Keratinocyte (primary cell): Measurements from ENCODE around the gene RNF166. TPM values are rescaled to one million over a fixed set of nuclear protein-coding genes. Genes with fewer than 3 reads are reported as not detected.

Source experiments
- DNase-seq: peaks from one replicate; pipeline ENCODE4 v3.0.0-alpha.2; 2011; ENCODE audit warnings: low read depth, missing footprints, low spot score
- FAIRE-seq: peaks from 2 replicates; lab custom pipeline; 2011; peaks lifted over from hg19 to GRCh38; lab: Jason Lieb, UNC
- H2AFZ ChIP-seq: 2 replicates; pipeline ENCODE4 v1.6.0; 2012; ENCODE audit warnings: low read length, control low read depth, inconsistent platforms; ENCODE audit not compliant: control insufficient read depth
- H3K27ac ChIP-seq: 2 replicates; pipeline ENCODE4 v1.5.1; 2011; ENCODE audit warnings: low read length; ENCODE audit not compliant: control insufficient read depth, insufficient read depth
- H3K27me3 ChIP-seq: 3 replicates; pipeline ENCODE4 v1.6.0; 2011; ENCODE audit warnings: low read length; ENCODE audit not compliant: control insufficient read depth, insufficient read depth; ENCODE audit errors: extremely low read depth
- H3K36me3 ChIP-seq, 2 experiments: 2 replicates in 1 of 2; 3 replicates in 1 of 2; pipeline ENCODE4 v1.5.1; 2011; ENCODE audit warnings: low read length in 2 of 2, mild to moderate bottlenecking in 1 of 2; ENCODE audit not compliant: control insufficient read depth in 2 of 2, insufficient read depth in 2 of 2; ENCODE audit errors: extremely low read depth in 1 of 2
- H3K4me1 ChIP-seq: 3 replicates; pipeline ENCODE4 v1.5.1; 2011; ENCODE audit warnings: low read length; ENCODE audit not compliant: control insufficient read depth, insufficient read depth; ENCODE audit errors: extremely low read depth
- H3K4me2 ChIP-seq: 3 replicates; pipeline ENCODE4 v1.6.0; 2011; ENCODE audit warnings: low read depth, low read length; ENCODE audit not compliant: control insufficient read depth, insufficient read depth; ENCODE audit errors: extremely low read depth
- H3K4me3 ChIP-seq, 3 experiments: fragments of 200-600 bp in 1 of 3; sonication (generic) in 1 of 3; 2 replicates in 2 of 3; 3 replicates in 1 of 3; pipeline ENCODE4 v1.5.1; 2011 to 2016; ENCODE audit warnings: low read length in 3 of 3, mild to moderate bottlenecking in 3 of 3, control low read depth in 2 of 3, inconsistent platforms in 1 of 3, low read depth in 1 of 3, mixed read lengths in 1 of 3, mixed run types in 1 of 3, moderate library complexity in 1 of 3; ENCODE audit not compliant: control insufficient read depth in 2 of 3, insufficient read depth in 2 of 3; ENCODE audit errors: extremely low read depth in 1 of 3
- H3K79me2 ChIP-seq: 2 replicates; pipeline ENCODE4 v1.6.0; 2012; ENCODE audit warnings: low read length; ENCODE audit not compliant: control insufficient read depth, insufficient read depth
- H3K9ac ChIP-seq: 3 replicates; pipeline ENCODE4 v1.6.0; 2011; ENCODE audit warnings: low read length; ENCODE audit not compliant: control insufficient read depth, insufficient read depth; ENCODE audit errors: extremely low read depth
- H3K9me1 ChIP-seq: 3 replicates; pipeline ENCODE4 v1.6.0; 2011; ENCODE audit warnings: low read length; ENCODE audit not compliant: control insufficient read depth, insufficient read depth; ENCODE audit errors: extremely low read depth
- H3K9me3 ChIP-seq: 2 replicates; pipeline ENCODE4 v1.5.1; 2012; ENCODE audit warnings: low read depth, low read length; ENCODE audit not compliant: control insufficient read depth
- H4K20me1 ChIP-seq: 3 replicates; pipeline ENCODE4 v1.6.0; 2011; ENCODE audit warnings: low read length; ENCODE audit not compliant: control insufficient read depth, insufficient read depth; ENCODE audit errors: extremely low read depth
- CTCF ChIP-seq, 3 experiments: IDR thresholded peaks in 1 of 3; conservative IDR thresholded peaks in 1 of 3; optimal IDR thresholded peaks in 1 of 3; 2 replicates in 2 of 3; 3 replicates in 1 of 3; pipeline versions ENCODE3 to v1.5.1; 2011; ENCODE audit warnings: low read length in 3 of 3, mild to moderate bottlenecking in 3 of 3, moderate library complexity in 2 of 3, control low read depth in 1 of 3, inconsistent platforms in 1 of 3; ENCODE audit not compliant: insufficient read depth in 2 of 3; ENCODE audit errors: extremely low read depth in 1 of 3
- EZH2 ChIP-seq: IDR thresholded peaks from one replicate; pipeline ENCODE4 v1.6.1; 2012; ENCODE audit warnings: inconsistent platforms, mild to moderate bottlenecking, low read length, moderate library complexity
- dilution Hi-C: fragments of 300-500 bp; cut with MboI; formaldehyde crosslinking; loops from one replicate; pipeline ENCODE4 v1.7.0; 2020; ENCODE audit warnings: low sequenced_read_pairs; ENCODE audit not compliant: extremely low pct_ligation_motif_present
- polyA plus RNA-seq, 5 experiments: library from polyadenylated mRNA; depleted of rRNA in 3 of 5; stranded (reverse) in 3 of 5; stranded (forward) in 1 of 5; unstranded in 1 of 5; fragments of >200 nt; gene quantifications; 1 replicate in 1 of 5; 2 replicates in 3 of 5; 3 replicates in 1 of 5; pipeline versions ENCODE4 v1.2.1 to v1.2.3, GENCODE V29; 2011 to 2012; ENCODE audit warnings: missing spikeins in 2 of 5, low read depth in 1 of 5, low replicate concordance in 1 of 5

Gene RNF166
- polyA plus RNA-seq, 1 donor (not counting 4 experiments of a cell fraction or from before 2014, with no cell fraction given): 3.4 TPM

GRCh38 chr16:88693420-88694177 lies 12.6 kb downstream of the RNF166 start:
- H3K9me1 ChIP-seq: no peaks in the 10 kb centered on the region
- no peak for FAIRE-seq
- H3K4me2 ChIP-seq: no peak overlapping the region
- TF ChIP-seq CTCF (optimal IDR thresholded peaks at IDR 0.05 in 1 of 3, IDR thresholded peaks at IDR 0.05 in 1 of 3, conservative IDR thresholded peaks at IDR 0.05 in 1 of 3; ENCODE audit: extremely low read depth in 1 of 3, insufficient read depth in 2 of 3, low read length in 3 of 3) (no peak), EZH2 (no peak)
- no peak overlapping the region for H3K4me3 ChIP-seq
- H3K4me1 ChIP-seq: no peaks in the 10 kb centered on the region
- H3K27me3 ChIP-seq: peaks cover 46% of the 10 kb centered on the region
- H2AFZ ChIP-seq: no peak overlapping the region
- no peak overlapping the region for H3K27ac ChIP-seq
- dilution Hi-C loops: no loop called here
- no peaks in the 10 kb centered on the region for H3K9me3 ChIP-seq
- DNase-seq: no peak
- no peaks in the 10 kb centered on the region for H4K20me1 ChIP-seq
- no peak overlapping the region for H3K9ac ChIP-seq
- peaks cover 0 to 4% of the 10 kb centered on the region in 2 experiments for H3K36me3 ChIP-seq
- no peaks in the 10 kb centered on the region for H3K79me2 ChIP-seq

GRCh38 chr16:88692861-88693260 lies 13.3 kb downstream of the RNF166 start:
- no peaks in the 10 kb centered on the region for H3K79me2 ChIP-seq
- peaks cover 0 to 4% of the 10 kb centered on the region in 2 experiments for H3K36me3 ChIP-seq
- H3K27me3 ChIP-seq: peaks cover 54% of the 10 kb centered on the region
- no peak overlapping the region for H2AFZ ChIP-seq
- no peaks in the 10 kb centered on the region for H3K9me1 ChIP-seq
- DNase-seq (no peak), FAIRE-seq (no peak)
- no peak overlapping the region for H3K4me2 ChIP-seq
- dilution Hi-C loops: no loop called here
- no peaks in the 10 kb centered on the region for H4K20me1 ChIP-seq
- H3K4me3 ChIP-seq: no peak overlapping the region
- no peaks in the 10 kb centered on the region for H3K9me3 ChIP-seq
- no peak overlapping the region for H3K9ac ChIP-seq
- H3K27ac ChIP-seq: no peak overlapping the region
- no peak for TF ChIP-seq EZH2
- TF ChIP-seq CTCF (optimal IDR thresholded peaks at IDR 0.05 in 1 of 3, IDR thresholded peaks at IDR 0.05 in 1 of 3, conservative IDR thresholded peaks at IDR 0.05 in 1 of 3; ENCODE audit: extremely low read depth in 1 of 3, insufficient read depth in 2 of 3, low read length in 3 of 3): no peak
- peaks cover 1% of the 10 kb centered on the region for H3K4me1 ChIP-seq
